ENCODE results near the gene CKB. TPM values are rescaled to one million over a fixed set of nuclear protein-coding genes. Genes with fewer than 3 reads are reported as not detected.

Gene CKB
- polyA plus RNA-seq, 2 of the 4 experiments (the other 2 are of a cell fraction) = 52.3 to 79.8 TPM

DNA sequence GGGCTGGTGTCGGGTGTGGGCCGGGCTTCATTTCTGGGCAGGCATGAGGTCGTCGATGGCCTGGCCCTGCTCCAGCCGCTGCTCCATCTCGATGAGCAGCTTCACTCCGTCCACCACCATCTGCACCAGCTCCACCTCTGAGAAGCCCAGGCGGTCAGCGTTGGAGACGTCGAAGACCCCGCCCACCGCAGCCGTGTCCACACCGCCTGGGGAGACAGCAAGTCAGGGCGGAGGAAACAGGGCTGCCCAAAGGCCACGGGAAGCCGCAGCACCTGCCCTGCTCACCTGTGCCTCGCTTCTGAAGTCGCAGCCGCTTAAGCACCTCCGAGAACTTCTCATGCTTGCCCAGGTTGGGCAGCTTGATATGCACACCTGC is 2.8 kb downstream of the CKB start:
- FAIRE-seq (no peak), DNase-seq (ENCODE audit: low read depth in 1 of 2, low spot score in 1 of 2) (no peak), ATAC-seq (no peak)
- Histone ChIP-seq H3K4me1 (peaks cover 46% of the 10 kb centered on the region), H3K4me3 (no peak overlapping the region), H3K27ac (no peak overlapping the region), H3K4me2 (no peak overlapping the region; the same call in 2 of the 3 replicates), H3K9me3 (no peaks in the 10 kb centered on the region)
- ChIA-PET POLR2A (no interaction called here), CTCF (interaction anchor here (1.2 to 10.0 kb wide), 6 partner anchors 10 to 405 kb away, joined by 3 to 489 read pairs (median 56); partner anchors contain the start of genes BAG5 and TRMT61A)
- no peak for TF ChIP-seq HMGXB4 (CRISPR knock-in tag; IDR thresholded peaks at IDR 0.05; ENCODE audit: borderline replicate concordance)
- no peak for TF ChIP-seq ZNF302 (CRISPR knock-in tag; IDR thresholded peaks at IDR 0.05)
- TF ChIP-seq HOXB5 (CRISPR knock-in tag; IDR thresholded peaks at IDR 0.05) = no peak
- no peak for TF ChIP-seq MAFK (IDR thresholded peaks at IDR 0.05; ENCODE audit: partially characterized antibody)
- no peak for TF ChIP-seq RARB (CRISPR knock-in tag; IDR thresholded peaks at IDR 0.05)
- TF ChIP-seq, protein P1, sequence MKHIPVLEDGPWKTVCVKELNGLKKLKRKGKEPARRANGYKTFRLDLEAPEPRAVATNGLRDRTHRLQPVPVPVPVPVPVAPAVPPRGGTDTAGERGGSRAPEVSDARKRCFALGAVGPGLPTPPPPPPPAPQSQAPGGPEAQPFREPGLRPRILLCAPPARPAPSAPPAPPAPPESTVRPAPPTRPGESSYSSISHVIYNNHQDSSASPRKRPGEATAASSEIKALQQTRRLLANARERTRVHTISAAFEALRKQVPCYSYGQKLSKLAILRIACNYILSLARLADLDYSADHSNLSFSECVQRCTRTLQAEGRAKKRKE (CRISPR knock-in tag; IDR thresholded peaks at IDR 0.05; ENCODE audit: low read depth) = no peak
- TF ChIP-seq ESRRA (IDR thresholded peaks at IDR 0.05; ENCODE audit: borderline replicate concordance, low read length) = no peak
- no peak for TF ChIP-seq CBX8 (IDR thresholded peaks at IDR 0.05)
- TF ChIP-seq, protein P2, sequence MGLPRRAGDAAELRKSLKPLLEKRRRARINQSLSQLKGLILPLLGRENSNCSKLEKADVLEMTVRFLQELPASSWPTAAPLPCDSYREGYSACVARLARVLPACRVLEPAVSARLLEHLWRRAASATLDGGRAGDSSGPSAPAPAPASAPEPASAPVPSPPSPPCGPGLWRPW (IDR thresholded peaks at IDR 0.05) = no peak
- TF ChIP-seq TFCP2L1 (CRISPR knock-in tag; IDR thresholded peaks at IDR 0.05) = no peak
- TF ChIP-seq ZSCAN20 (CRISPR knock-in tag; IDR thresholded peaks at IDR 0.05) = no peak
- TF ChIP-seq, protein P3, sequence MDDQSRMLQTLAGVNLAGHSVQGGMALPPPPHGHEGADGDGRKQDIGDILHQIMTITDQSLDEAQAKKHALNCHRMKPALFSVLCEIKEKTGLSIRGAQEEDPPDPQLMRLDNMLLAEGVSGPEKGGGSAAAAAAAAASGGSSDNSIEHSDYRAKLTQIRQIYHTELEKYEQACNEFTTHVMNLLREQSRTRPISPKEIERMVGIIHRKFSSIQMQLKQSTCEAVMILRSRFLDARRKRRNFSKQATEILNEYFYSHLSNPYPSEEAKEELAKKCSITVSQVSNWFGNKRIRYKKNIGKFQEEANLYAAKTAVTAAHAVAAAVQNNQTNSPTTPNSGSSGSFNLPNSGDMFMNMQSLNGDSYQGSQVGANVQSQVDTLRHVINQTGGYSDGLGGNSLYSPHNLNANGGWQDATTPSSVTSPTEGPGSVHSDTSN (IDR thresholded peaks at IDR 0.05) = no peak
- TF ChIP-seq SREBF2 (IDR thresholded peaks at IDR 0.05) = no peak
- no peak for TF ChIP-seq NPAS2 (CRISPR knock-in tag; IDR thresholded peaks at IDR 0.05; ENCODE audit: borderline replicate concordance)
- TF ChIP-seq KDM5A (IDR thresholded peaks at IDR 0.05) = no peak
- no peak for TF ChIP-seq KDM1A (IDR thresholded peaks at IDR 0.05; ENCODE audit: low read depth)
- no peak for TF ChIP-seq HOXA7 (CRISPR knock-in tag; IDR thresholded peaks at IDR 0.05)
- 59% methylated on average over 5 of the region's 22 CpGs for WGBS (ENCODE audit: missing lambda C conversion rate)

- no peak for TF ChIP-seq CHD2 (IDR thresholded peaks at IDR 0.05; ENCODE audit: low read length, partially characterized antibody)
- TF ChIP-seq MAFK (IDR thresholded peaks at IDR 0.05; ENCODE audit: partially characterized antibody) = peak; percentile 38
- CTCF ChIA-PET = interaction anchor here (0.6 to 10.0 kb wide), 20 partner anchors 9 to 404 kb away, joined by 3 to 489 read pairs (median 3); partner anchors contain the start of genes BAG5 and TRMT61A
- peak overlapping the region; percentile 30; the same call in 2 of the 3 replicates for H3K4me2 ChIP-seq
- ATAC-seq = peak; percentile 8 to 33; a peak in 5 of 6 replicates
- POLR2A ChIA-PET = interaction anchor here (0.8 to 1.5 kb wide), 2 partner anchors 9 to 23 kb away, joined by 4 read pairs; no protein-coding TSS in a partner anchor
- 67% methylated on average over 12 of the region's 13 CpGs for WGBS (ENCODE audit: missing lambda C conversion rate)
- no peak for FAIRE-seq
- peaks cover 41% of the 10 kb centered on the region for H3K4me1 ChIP-seq
- peak overlapping the region; percentile 24 to 48; a peak in 4 of 6 replicates for H3K27ac ChIP-seq
- no peaks in the 10 kb centered on the region for H3K9me3 ChIP-seq
- peak in 1 of 2 experiments; percentile 61 for DNase-seq (ENCODE audit: low read depth in 1 of 2, low spot score in 1 of 2)
- no peak overlapping the region for H3K4me3 ChIP-seq
These were observed 3.4 kb downstream of the CKB start for GRCh38 chr14:103519043-103519836.

All from A549 (cell line).